ENCODE results near the gene ZNF668. TPM values are rescaled to one million over a fixed set of nuclear protein-coding genes. Genes with fewer than 3 reads are reported as not detected.

ZNF668 gene
- total RNA-seq, 2 experiments from 2014 or later: 9.2 to 9.9 TPM

- peak overlapping the region; percentile 90 for H3K27ac Mint-ChIP-seq
- ATAC-seq (no peak), DNase-seq (no peak)
- peaks cover 34% of the 10 kb centered on the region for H3K4me1 Mint-ChIP-seq
- intact Hi-C loops (cut with DNase I, micrococcal nuclease): loop anchor here (2.0 to 5.0 kb wide), 3 partner anchors 75 to 803 kb away; partner anchors contain the start of gene PHKG2 (in 1 of the 2)
- CTCF ChIA-PET: interaction anchor here (0.7 kb wide), 1 partner anchor 14 kb away, joined by 3 read pairs; no protein-coding TSS in a partner anchor
- POLR2A ChIA-PET: interaction anchor here (0.6 to 1.7 kb wide), 4 partner anchors 41 to 71 kb away, joined by 3 to 4 read pairs (median 3); partner anchors contain the start of gene KAT8
- peaks cover 16% of the 10 kb centered on the region for H3K36me3 Mint-ChIP-seq (ENCODE audit: low read depth)
- H3K9me3 Mint-ChIP-seq (ENCODE audit: low read depth): no peaks in the 10 kb centered on the region
- no peaks in the 10 kb centered on the region for H3K27me3 Mint-ChIP-seq
- H3K4me3 Mint-ChIP-seq: peak overlapping the region; percentile 97
Observed at GRCh38 chr16:31071861-31072260, 2.2 kb downstream of the ZNF668 start.

DNA sequence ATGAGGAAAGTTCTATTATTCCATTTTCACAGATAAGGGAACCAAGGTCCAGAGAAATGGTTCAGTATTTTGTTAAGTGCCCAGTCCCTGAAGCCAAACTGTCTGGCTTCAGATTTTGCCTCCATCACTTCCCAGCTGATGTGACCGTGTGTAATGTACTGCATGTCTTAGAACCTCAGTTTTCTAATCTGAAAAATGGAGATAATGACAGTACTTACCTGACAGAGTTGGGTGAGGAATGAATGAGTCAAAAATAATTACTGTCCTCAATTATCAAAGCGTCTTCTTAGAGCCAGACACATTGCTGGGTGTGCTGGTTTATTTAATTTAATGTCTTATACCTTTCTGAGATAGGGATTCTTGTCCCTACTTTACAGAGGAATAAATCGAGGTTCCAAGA lies 6.7 kb downstream of the ZNF668 start:
- H3K9me3 Mint-ChIP-seq (ENCODE audit: low read depth): no peaks in the 10 kb centered on the region
- no peak for DNase-seq
- ChIA-PET POLR2A (no interaction called here), CTCF (interaction anchor here (0.7 to 1.0 kb wide), 3 partner anchors 20 to 84 kb away, joined by 3 to 5 read pairs (median 3); no protein-coding TSS in a partner anchor)
- no peaks in the 10 kb centered on the region for H3K27me3 Mint-ChIP-seq
- no peak overlapping the region for H3K27ac Mint-ChIP-seq
- H3K36me3 Mint-ChIP-seq (ENCODE audit: low read depth): peaks cover 15% of the 10 kb centered on the region
- no peak overlapping the region for H3K4me3 Mint-ChIP-seq
- no peak for ATAC-seq
- intact Hi-C loops (cut with DNase I, micrococcal nuclease): no loop called here
- peaks cover 49% of the 10 kb centered on the region for H3K4me1 Mint-ChIP-seq

DNA sequence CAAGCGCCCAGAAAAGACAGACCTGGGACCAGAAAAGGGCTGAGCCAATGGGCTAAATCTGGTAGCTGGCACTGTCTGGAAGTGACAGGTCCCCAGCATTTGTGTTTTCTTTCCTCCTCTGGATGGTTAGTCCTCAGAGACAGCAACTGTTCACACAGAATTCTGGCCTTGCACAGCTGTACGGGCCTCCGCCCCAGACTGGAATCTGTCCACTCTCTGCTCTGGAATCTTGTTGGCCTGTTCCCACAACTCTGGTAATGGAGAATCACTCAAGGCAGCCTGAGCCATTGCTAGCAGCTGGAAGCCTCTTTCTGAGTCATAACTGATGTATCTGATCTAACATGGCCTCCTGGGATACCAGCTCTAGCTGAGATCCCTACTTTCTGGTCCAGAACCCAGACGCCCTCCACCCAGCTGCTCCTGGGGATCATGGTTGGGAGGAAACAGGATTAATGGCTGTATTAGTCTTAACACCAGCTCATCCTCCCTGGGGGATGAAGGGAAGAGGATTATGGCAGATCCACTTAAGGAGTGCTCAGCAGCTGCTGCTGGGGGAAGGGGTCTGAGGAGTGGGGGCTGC lies 9.1 kb downstream of the ZNF668 start:
- intact Hi-C loops (cut with DNase I, micrococcal nuclease): no loop called here
- POLR2A ChIA-PET: no interaction called here
- Mint-ChIP-seq H3K36me3 (ENCODE audit: low read depth) (peaks cover 15% of the 10 kb centered on the region), H3K27ac (peak overlapping the region; percentile 63), H3K9me3 (ENCODE audit: low read depth) (no peaks in the 10 kb centered on the region), H3K4me1 (peaks cover 40% of the 10 kb centered on the region), H3K27me3 (no peaks in the 10 kb centered on the region), H3K4me3 (no peak overlapping the region)
- CTCF ChIA-PET: interaction anchor here (0.6 to 1.1 kb wide), 3 partner anchors 72 to 106 kb away, joined by 3 read pairs; no protein-coding TSS in a partner anchor
- ATAC-seq (peak; percentile 31), DNase-seq (no peak)

DNA sequence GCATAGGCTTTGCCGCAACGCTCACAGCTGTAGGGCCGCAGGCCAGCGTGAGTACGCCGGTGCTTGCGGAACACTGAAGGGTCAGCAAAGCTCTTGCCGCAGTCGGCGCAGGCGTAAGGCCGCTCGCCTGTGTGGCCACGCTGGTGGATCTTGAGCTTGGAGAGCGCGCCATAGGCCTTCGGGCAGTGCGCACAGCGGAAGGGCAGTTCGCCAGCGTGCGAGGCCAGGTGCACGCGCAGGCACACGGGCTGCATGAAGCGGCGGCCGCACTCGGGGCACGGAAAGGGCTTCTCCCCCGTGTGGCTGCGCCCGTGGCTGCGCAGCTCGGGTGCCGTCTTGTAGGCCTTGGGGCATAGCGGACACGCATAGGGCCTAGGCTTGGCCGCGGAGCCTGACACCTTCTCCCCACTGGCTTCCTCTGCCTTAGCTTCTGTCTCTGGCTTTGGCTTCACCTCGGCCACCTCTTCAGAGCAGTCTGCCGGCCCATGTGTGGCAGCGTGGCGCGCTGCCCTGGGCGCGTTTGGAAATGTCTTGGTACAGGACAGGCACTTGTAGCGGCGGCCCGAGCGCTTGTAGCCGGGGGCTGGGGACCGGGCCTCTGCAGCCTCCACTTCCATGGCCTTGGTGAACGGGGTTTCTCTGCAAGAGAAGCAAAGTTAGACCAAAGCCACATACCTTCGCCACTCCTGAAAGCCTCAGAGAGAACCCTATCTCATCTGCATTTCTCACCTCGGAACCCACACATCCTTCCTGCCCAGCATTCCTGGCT lies 10.0 kb downstream of the ZNF668 start:
- Mint-ChIP-seq H3K27me3 (no peaks in the 10 kb centered on the region), H3K4me1 (peaks cover 36% of the 10 kb centered on the region), H3K9me3 (ENCODE audit: low read depth) (no peaks in the 10 kb centered on the region), H3K4me3 (no peak overlapping the region), H3K36me3 (ENCODE audit: low read depth) (peaks cover 18% of the 10 kb centered on the region), H3K27ac (peak overlapping the region; percentile 63)
- ATAC-seq (peak; percentile 30), DNase-seq (no peak)
- intact Hi-C loops (cut with DNase I, micrococcal nuclease): no loop called here
- CTCF ChIA-PET: interaction anchor here (0.7 to 0.8 kb wide), 2 partner anchors 9 to 164 kb away, joined by 3 to 4 read pairs; no protein-coding TSS in a partner anchor
- POLR2A ChIA-PET: interaction anchor here (0.6 kb wide), 1 partner anchor 328 kb away, joined by 3 read pairs; no protein-coding TSS in a partner anchor

GRCh38 chr16:31063495-31063842 lies 10.6 kb downstream of the ZNF668 start:
- intact Hi-C loops (cut with DNase I, micrococcal nuclease): no loop called here
- no peak for ATAC-seq
- no peaks in the 10 kb centered on the region for H3K27me3 Mint-ChIP-seq
- CTCF ChIA-PET: interaction anchor here (0.7 to 0.8 kb wide), 2 partner anchors 10 to 165 kb away, joined by 3 to 4 read pairs; no protein-coding TSS in a partner anchor
- POLR2A ChIA-PET: interaction anchor here (0.6 kb wide), 1 partner anchor 328 kb away, joined by 3 read pairs; no protein-coding TSS in a partner anchor
- peaks cover 18% of the 10 kb centered on the region for H3K36me3 Mint-ChIP-seq (ENCODE audit: low read depth)
- DNase-seq: no peak
- no peak overlapping the region for H3K4me3 Mint-ChIP-seq
- no peaks in the 10 kb centered on the region for H3K9me3 Mint-ChIP-seq (ENCODE audit: low read depth)
- H3K27ac Mint-ChIP-seq: no peak overlapping the region
- H3K4me1 Mint-ChIP-seq: peaks cover 34% of the 10 kb centered on the region

- intact Hi-C loops (cut with DNase I, micrococcal nuclease): no loop called here
- Mint-ChIP-seq H3K27ac (no peak overlapping the region), H3K4me3 (no peak overlapping the region), H3K9me3 (ENCODE audit: low read depth) (no peaks in the 10 kb centered on the region), H3K27me3 (no peaks in the 10 kb centered on the region), H3K36me3 (ENCODE audit: low read depth) (peaks cover 18% of the 10 kb centered on the region), H3K4me1 (peaks cover 34% of the 10 kb centered on the region)
- CTCF ChIA-PET: no interaction called here
- DNase-seq: no peak
- POLR2A ChIA-PET: no interaction called here
- ATAC-seq: no peak
Observed at GRCh38 chr16:31061813-31062440, 12.1 kb downstream of the ZNF668 start.

GRCh38 chr16:31061126-31061812 lies 12.8 kb downstream of the ZNF668 start:
- Mint-ChIP-seq H3K4me1 (peaks cover 30% of the 10 kb centered on the region), H3K27ac (no peak overlapping the region), H3K27me3 (no peaks in the 10 kb centered on the region), H3K36me3 (ENCODE audit: low read depth) (peaks cover 17% of the 10 kb centered on the region), H3K4me3 (no peak overlapping the region), H3K9me3 (ENCODE audit: low read depth) (no peaks in the 10 kb centered on the region)
- CTCF ChIA-PET: interaction anchor here (0.6 kb wide), 1 partner anchor 328 kb away, joined by 3 read pairs; no protein-coding TSS in a partner anchor
- no peak for DNase-seq
- POLR2A ChIA-PET: no interaction called here
- intact Hi-C loops (cut with DNase I, micrococcal nuclease): no loop called here
- ATAC-seq: no peak

DNA sequence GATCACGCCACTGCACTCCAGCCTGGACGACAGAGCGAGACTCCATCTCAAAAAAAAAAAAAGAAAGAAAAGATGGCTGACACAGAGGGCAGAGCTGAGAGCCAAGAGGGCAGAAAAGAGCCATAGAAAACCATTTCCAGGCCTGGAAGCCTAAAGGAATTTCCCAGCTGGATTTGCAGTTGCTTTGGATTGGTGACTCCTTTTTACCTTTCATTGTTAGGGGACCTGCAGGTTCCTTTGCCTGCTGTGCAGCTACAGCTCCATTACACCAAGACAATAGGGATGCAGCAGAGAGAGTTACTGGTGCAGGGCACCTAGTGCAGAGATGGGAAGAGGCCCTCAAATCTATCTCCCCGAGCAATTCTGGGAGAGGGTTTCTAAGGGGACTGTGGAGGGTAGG lies 18.4 kb downstream of the ZNF668 start:
- no peak for DNase-seq
- intact Hi-C loops (cut with DNase I, micrococcal nuclease): no loop called here
- no peaks in the 10 kb centered on the region for H3K27me3 Mint-ChIP-seq
- ChIA-PET POLR2A (no interaction called here), CTCF (interaction anchor here (0.7 to 0.9 kb wide), 2 partner anchors 11 to 70 kb away, joined by 3 to 4 read pairs; no protein-coding TSS in a partner anchor)
- peaks cover 6% of the 10 kb centered on the region for H3K36me3 Mint-ChIP-seq (ENCODE audit: low read depth)
- no peaks in the 10 kb centered on the region for H3K9me3 Mint-ChIP-seq (ENCODE audit: low read depth)
- no peak overlapping the region for H3K27ac Mint-ChIP-seq
- no peak overlapping the region for H3K4me3 Mint-ChIP-seq
- H3K4me1 Mint-ChIP-seq: peaks cover 5% of the 10 kb centered on the region
- no peak for ATAC-seq

DNA sequence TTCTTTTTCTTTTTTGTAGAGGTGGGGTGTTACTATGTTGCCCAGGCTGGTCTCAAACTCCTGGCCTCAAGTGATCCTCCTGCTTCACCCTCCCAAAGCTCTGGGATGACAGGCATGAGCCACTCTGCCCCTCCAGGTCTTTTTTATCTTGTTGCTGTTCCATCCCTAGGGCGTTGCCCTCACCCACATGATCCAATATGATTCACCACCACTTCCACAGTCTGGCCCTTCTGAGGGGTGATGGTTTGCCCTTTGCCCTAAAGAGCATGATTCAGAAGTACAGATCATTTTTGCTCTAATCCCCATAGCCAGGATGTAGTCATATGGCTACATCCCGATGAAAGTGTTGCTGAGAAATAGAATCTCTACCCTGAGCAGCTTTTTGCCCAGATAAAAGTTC lies 21.9 kb downstream of the ZNF668 start:
- Mint-ChIP-seq H3K36me3 (ENCODE audit: low read depth) (no peaks in the 10 kb centered on the region), H3K27me3 (no peaks in the 10 kb centered on the region), H3K9me3 (ENCODE audit: low read depth) (no peaks in the 10 kb centered on the region), H3K27ac (no peak overlapping the region), H3K4me1 (peaks cover 5% of the 10 kb centered on the region), H3K4me3 (no peak overlapping the region)
- peak; percentile 93 for ATAC-seq
- intact Hi-C loops (cut with DNase I, micrococcal nuclease): no loop called here
- peak; percentile 44 for DNase-seq
- ChIA-PET CTCF (no interaction called here), POLR2A (no interaction called here)

DNA sequence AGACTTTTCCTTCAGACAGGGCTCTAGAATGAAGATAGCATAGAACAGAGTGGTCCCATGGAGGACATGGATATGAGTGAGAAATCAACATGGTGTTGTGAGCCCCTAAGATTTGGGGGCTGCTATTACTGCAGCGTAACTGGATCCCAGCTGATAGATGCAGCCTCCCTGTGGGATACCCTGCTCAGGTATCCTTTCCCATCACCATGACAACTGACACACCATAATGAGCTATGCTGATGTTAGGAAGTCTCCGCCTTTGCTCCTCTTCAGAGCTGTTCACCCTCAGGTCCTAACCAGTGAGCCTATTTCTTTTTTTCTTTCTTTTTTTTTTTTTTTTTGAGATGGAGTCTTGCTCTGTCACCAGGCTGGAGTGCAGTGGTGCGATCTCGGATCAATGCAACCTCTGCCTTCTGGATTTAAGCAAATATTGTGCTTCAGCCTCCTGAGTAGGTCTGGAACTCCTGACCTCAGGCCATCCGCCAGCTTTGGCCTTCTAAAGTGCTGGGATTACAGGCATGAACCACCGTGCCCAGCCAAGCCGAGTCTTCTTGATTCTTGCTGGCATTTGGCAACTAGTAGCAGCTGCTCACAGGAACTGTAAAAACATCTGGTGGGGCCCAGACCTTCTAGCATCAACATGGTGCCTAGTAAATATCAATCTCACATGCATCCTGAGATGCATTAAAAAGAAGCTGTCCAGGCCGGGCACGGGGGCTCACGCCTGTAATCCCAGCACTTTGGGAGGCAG lies 23.6 kb downstream of the ZNF668 start:
- Mint-ChIP-seq H3K36me3 (ENCODE audit: low read depth) (no peaks in the 10 kb centered on the region), H3K27ac (no peak overlapping the region), H3K9me3 (ENCODE audit: low read depth) (no peaks in the 10 kb centered on the region), H3K4me1 (peaks cover 5% of the 10 kb centered on the region), H3K27me3 (no peaks in the 10 kb centered on the region), H3K4me3 (no peak overlapping the region)
- POLR2A ChIA-PET: no interaction called here
- ATAC-seq (no peak), DNase-seq (no peak)
- intact Hi-C loops (cut with DNase I, micrococcal nuclease): no loop called here
- CTCF ChIA-PET: interaction anchor here (0.7 to 1.0 kb wide), 3 partner anchors 9 to 207 kb away, joined by 3 read pairs; no protein-coding TSS in a partner anchor

Measured in activated CD4-positive, alpha-beta T cell treated with anti-CD3 and anti-CD28 coated beads for 36 hours (primary cell).